Measurements from ENCODE around the gene DUOXA2. TPM values are rescaled to one million over a fixed set of nuclear protein-coding genes. Genes with fewer than 3 reads are reported as not detected.
"Not testable (repeated sequence)": the region's sequence is repeated elsewhere in the genome, so short reads cannot be mapped to it uniquely, and the experiment has no call there.

The DUOXA2 gene
- total RNA-seq = not detected

DNA sequence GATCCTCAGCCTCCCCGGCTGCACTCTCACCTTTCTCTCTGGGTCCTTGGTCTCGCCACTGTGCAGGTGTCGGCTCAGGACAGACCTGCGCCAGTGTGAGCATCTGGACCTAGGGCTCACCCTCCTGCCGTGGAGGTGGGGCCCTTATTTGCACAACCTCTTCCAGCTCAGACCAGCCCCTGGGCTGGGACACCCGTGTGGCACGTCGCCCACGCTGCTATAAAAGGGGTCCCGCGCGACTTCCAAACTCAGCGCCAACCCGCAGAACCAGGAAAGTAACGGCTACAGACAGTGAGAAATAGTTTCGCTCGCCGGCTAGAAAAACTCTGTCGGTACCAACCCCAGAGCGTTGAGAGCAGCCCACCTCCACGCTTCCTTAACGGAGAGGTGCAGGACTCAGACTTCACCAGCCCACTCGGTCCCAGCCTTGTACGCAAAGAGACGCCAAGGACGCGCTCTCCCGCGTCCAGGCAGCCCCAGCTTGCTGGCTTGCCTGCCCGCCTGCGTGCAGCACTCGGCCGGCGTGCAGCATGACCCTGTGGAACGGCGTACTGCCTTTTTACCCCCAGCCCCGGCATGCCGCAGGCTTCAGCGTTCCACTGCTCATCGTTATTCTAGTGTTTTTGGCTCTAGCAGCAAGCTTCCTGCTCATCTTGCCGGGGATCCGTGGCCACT lies at the start of gene DUOXA2, which contains the start of gene DUOX2:
TSS of gene DUOXA2 (plus strand) at position 251 of the 675 bp plus-strand sequence. CDS start at position 531, 280 bp downstream.
TSS of gene DUOX2 (minus strand) at position 97 of the 675 bp plus-strand sequence. CDS start 761 bp downstream, outside the sequence.
- no peak for DNase-seq

DNA sequence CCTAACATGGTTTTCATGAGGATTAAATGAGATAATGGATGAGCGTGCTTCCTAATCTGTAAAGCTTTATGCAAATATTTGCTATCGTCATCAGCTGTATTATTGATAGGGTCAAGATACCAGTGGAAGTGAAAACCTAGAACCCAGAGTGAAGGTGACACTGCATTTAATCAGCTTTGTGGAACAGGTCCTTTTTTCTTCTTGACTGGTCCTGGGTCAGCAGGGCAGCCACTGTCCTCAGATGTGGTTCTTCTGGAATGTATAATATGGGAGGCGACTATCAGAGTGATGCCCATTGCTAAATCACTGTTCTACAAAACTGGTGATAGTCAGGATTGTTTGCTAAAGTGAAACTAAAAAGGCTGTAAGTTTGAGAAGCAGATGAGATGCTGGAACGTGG lies 49.7 kb upstream of the DUOXA2 start:
- no peak for DNase-seq

DNA sequence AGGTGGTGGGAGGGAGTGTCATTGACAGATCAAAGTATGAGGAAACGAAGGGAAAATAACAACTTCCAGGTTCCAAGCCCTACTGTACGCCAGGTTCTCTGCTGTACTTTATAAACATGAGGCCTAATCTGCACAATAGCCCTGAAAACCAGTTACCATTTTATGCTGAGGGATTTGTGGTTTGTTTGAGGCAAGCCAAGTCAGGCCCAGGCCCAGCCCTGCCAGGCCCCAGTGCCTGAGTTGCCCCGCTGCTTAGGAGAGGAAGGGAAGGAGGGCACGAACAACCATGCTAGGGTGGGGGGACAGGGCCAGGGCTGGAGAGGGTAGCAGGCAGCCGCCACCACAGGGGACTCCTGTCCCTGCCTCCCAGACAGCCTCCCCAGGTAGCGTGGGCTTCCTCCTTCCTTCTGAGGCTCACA lies 44.2 kb upstream of the DUOXA2 start:
- not testable (repeated sequence) for DNase-seq

GRCh38 chr15:45073602-45074001 lies 40.5 kb upstream of the DUOXA2 start:
- not testable (repeated sequence) for DNase-seq

GRCh38 chr15:45075440-45076320 lies 38.4 kb upstream of the DUOXA2 start:
- DNase-seq = not testable (repeated sequence)

- DNase-seq = not testable (repeated sequence)
Measured at GRCh38 chr15:45077391-45077790, 36.7 kb upstream of the DUOXA2 start.

DNA sequence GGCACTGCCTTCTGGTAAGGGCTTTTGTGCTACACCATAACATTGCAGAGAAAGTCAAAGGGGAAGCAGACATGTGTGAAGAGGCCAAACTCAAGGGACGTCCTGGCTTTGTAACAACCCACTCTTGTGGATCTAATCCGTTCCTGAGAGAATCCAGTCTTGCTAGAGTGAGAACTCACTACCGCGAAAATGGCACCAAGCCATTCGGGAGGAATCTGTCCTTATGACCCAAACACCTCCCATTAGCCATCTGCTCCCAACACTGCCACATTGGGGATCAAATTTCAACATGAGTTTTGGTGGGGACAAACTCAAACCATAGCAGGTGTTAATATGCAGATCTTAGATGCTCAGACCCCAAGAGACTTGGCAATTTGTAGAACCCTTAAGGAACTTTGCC lies 34.9 kb upstream of the DUOXA2 start:
- DNase-seq = not testable (repeated sequence)

DNA sequence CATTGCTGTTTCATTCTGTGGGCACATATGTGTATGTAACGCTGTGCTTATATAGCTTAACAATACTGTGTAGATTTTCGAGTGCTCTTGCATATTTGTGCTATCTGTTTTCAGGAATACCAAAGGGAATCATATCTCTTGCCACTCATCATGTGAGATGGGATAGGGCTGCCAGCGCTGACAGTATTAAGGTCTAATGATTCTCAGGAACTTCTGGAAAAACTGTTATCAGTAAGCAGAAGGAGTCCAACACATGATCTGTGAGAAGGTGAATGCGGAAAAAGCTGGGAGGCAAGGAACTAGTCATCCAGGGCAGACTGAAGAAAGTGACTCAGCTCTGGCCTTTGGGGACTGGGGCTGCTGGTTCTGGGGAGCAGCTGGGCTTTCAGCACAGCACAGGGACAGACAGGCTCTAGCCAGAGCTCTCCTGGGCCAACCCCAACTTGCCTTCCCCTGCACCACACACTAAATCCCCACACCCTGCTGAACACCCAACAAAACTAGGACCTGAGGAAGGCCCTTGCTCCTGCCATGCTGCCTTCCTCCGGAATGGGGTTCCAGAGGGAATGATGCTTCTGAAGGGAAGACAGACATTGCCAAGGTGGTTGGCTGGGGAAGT lies 34.4 kb upstream of the DUOXA2 start:
- DNase-seq = not testable (repeated sequence)

DNA sequence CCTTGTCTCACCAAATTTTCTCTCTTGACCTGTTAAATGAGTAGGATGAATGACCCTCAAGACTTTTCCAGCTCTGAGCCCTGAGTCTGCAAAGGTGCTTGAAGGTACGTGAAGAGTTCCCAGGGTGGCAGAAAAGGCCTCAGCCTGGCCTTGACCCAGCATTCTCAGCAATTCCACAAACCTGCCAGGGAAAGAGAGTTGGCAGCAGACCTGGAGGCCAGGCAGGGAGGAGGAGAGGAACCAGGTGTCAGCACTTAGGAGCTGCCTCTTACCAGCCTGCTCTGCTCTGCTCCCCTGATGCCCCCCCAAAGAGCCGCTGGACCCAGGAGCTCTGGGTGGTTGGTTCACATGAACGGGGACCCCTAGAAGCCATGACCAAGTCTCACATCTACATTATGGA lies 33.5 kb upstream of the DUOXA2 start:
- not testable (repeated sequence) for DNase-seq

DNA sequence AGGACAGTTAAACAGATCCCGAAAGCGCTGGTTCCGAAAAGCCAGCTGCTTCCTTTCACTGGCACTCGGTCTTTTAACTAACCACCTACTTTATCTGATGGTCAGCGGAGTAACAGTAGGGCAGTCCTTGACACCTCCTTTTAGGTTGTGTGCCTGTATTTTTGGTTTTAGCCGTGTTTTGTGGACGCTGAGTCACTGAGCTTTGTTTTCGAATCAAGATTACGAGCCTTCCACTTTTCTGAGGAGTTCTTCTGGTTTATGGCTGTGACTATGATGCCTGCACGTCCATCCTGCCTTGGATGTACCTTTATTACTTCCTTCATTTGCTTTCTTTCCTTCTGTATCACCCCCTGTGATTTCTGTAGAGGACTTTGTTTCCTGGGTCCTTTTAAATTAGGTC lies 31.7 kb upstream of the DUOXA2 start:
- not testable (repeated sequence) for DNase-seq

DNA sequence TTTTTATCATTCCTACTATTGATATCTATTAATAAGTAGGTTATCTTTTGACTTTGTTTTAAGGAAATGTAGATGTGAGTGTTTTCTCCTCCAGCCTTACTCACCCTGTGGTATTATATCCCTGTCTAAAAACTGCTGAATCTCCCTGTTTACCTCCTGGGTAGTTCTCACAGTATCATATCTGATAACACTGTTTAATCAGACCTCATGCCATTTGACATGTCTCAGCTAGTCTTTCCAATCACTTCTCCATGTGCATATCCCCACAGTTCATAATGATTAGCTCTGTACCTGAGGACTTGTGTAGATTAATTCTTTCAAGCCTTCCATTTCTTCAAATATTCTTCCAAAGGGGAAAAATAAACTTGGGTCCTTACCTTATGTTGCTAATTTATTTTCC lies 30.9 kb upstream of the DUOXA2 start:
- no peak for DNase-seq

DNA sequence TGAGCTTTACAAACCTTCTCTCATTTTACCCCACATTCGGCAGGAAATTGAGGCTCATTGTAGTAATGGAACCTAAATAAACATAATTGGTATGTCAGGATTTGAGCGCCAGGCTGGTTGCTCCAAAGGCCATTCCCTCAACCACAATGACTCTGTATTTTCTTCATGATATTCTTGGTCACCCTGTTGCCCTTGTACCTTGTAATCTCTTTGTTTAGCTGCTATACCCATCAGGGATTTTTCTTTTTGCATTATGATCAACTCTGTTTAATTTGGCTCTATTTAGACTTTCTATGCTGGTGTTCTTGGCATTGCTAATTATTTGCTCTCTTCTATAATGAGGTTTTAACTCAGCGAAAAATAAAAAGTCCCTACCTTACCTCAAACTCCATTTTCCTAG lies 30.0 kb upstream of the DUOXA2 start:
- no peak for DNase-seq

- DNase-seq = no peak
Measured at GRCh38 chr15:45087513-45087912, 26.6 kb upstream of the DUOXA2 start.

- no peak for DNase-seq
Measured at GRCh38 chr15:45088801-45089711, 25.1 kb upstream of the DUOXA2 start.

- DNase-seq = no peak
Measured at GRCh38 chr15:45089712-45090373, 24.3 kb upstream of the DUOXA2 start.

GRCh38 chr15:45091161-45091560 lies 23.0 kb upstream of the DUOXA2 start:
- no peak for DNase-seq

DNA sequence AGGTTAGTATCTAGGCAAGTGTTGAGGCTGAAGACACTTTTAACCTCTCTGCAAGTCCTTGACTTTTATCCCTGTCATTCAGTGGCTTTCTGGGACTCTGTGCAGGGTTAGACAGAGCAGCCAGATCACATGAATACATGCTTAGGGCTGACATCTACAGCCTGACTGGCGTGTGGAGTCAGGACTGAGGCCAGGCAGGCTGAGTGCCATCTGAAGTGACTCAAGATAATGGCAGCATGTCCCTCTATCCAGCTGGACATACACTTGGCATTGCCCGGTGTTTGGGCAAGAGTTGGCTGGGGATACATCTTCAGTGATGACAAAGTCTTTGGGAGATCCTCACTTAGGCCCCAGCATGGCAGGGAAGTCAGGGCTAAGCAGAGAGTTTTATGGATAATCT lies 22.6 kb upstream of the DUOXA2 start:
- no peak for DNase-seq

GRCh38 chr15:45093013-45093412 lies 21.1 kb upstream of the DUOXA2 start:
- DNase-seq = no peak

DNA sequence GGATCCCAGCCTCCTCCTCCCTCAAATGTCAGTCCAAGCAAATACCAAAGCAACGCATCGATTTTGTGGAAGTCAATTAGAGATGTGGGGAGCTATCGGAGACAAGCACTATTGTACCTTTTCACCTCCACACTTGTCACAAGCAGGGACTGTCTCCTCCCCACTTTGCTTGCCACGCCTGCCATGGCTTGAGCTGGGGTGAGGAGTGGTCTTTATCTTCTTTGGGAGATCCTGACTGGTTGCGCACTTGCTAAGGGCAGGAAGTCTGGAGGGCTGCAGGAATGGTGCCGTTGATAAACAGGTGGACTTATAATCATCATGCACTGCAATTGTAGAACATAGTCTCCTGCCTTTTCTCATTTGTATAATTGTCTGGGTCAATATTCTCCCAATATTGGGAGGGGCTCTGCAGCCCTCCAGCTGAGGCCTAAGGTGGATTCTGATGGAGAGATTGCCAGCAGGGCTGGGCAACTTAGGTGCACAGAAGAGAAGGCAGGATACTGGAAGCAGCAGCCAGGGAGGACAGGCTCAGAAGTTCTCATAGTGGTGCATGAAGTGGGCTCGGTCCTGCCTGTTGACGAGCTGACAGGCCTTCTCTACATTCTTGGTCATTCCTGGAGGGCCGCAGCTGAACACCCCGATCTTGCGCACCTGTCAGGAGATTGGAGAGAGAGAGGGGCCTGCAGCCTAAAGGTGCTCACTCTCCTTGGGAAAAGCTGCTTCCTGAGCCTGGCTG lies 20.3 kb upstream of the DUOXA2 start:
- no peak for DNase-seq

GRCh38 chr15:45094358-45094730 lies 19.8 kb upstream of the DUOXA2 start:
- DNase-seq = no peak

DNA sequence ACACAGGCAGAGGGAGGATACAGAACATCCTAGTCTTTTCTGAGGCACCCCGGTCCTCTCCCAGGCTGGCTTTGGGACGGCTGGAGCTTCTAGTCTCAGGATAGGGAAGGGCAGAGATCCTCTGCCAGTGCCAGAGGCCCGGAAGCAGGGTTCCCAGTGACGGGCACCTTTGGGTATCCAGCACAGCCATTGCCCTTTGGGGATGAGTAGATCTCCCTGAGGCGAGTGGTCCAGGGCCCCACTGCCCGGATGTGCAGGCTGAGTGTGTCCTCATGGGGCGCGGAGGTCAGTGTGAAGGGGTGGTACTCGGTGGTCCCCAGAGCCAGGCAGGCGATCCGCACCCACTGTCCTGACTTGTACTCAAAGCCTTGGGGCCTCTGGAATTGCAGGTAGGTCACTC lies 18.5 kb upstream of the DUOXA2 start:
- no peak for DNase-seq

All from effector CD4-positive, alpha-beta T cell (primary cell).